Measurements from ENCODE around the gene FLNB.

Gene FLNB, protein sequence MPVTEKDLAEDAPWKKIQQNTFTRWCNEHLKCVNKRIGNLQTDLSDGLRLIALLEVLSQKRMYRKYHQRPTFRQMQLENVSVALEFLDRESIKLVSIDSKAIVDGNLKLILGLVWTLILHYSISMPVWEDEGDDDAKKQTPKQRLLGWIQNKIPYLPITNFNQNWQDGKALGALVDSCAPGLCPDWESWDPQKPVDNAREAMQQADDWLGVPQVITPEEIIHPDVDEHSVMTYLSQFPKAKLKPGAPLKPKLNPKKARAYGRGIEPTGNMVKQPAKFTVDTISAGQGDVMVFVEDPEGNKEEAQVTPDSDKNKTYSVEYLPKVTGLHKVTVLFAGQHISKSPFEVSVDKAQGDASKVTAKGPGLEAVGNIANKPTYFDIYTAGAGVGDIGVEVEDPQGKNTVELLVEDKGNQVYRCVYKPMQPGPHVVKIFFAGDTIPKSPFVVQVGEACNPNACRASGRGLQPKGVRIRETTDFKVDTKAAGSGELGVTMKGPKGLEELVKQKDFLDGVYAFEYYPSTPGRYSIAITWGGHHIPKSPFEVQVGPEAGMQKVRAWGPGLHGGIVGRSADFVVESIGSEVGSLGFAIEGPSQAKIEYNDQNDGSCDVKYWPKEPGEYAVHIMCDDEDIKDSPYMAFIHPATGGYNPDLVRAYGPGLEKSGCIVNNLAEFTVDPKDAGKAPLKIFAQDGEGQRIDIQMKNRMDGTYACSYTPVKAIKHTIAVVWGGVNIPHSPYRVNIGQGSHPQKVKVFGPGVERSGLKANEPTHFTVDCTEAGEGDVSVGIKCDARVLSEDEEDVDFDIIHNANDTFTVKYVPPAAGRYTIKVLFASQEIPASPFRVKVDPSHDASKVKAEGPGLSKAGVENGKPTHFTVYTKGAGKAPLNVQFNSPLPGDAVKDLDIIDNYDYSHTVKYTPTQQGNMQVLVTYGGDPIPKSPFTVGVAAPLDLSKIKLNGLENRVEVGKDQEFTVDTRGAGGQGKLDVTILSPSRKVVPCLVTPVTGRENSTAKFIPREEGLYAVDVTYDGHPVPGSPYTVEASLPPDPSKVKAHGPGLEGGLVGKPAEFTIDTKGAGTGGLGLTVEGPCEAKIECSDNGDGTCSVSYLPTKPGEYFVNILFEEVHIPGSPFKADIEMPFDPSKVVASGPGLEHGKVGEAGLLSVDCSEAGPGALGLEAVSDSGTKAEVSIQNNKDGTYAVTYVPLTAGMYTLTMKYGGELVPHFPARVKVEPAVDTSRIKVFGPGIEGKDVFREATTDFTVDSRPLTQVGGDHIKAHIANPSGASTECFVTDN (N-terminal part only)

DNA sequence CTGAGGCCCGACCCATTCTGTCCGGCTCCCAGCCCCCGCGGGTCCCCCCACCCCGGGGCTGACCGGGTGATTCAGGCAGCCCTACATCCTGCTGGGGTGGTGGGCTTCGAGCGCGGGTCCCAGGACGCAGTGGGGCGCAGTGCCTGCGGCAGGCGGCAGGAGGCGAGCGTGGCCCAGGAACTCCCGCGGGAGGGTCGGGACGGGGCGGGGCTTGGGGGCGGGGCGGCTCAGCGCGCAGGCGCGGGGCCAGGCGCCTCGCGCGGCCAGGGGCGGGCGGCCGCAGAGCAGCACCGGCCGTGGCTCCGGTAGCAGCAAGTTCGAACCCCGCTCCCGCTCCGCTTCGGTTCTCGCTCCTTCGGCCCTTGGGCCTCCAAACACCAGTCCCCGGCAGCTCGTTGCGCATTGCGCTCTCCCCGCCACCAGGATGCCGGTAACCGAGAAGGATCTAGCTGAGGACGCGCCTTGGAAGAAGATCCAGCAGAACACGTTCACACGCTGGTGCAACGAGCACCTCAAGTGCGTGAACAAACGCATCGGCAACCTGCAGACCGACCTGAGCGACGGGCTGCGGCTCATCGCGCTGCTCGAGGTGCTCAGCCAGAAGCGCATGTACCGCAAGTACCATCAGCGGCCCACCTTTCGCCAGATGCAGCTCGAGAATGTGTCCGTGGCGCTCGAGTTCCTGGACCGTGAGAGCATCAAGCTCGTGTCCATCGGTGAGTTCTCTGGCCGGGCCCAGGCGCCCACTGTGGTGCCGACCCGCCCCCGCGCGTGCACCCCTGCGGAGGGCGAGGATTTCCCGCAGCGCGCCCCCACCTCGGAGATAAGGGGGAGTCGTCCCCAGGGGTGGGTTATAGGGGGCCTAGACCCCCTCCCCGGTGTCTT lies at the start of gene FLNB:
Gene FLNB, plus strand, starts transcription at position 282 of the 885 bp plus-strand sequence. Its CDS starts 143 bp downstream, at position 425.
- DNase-seq: peak; percentile 84

DNA sequence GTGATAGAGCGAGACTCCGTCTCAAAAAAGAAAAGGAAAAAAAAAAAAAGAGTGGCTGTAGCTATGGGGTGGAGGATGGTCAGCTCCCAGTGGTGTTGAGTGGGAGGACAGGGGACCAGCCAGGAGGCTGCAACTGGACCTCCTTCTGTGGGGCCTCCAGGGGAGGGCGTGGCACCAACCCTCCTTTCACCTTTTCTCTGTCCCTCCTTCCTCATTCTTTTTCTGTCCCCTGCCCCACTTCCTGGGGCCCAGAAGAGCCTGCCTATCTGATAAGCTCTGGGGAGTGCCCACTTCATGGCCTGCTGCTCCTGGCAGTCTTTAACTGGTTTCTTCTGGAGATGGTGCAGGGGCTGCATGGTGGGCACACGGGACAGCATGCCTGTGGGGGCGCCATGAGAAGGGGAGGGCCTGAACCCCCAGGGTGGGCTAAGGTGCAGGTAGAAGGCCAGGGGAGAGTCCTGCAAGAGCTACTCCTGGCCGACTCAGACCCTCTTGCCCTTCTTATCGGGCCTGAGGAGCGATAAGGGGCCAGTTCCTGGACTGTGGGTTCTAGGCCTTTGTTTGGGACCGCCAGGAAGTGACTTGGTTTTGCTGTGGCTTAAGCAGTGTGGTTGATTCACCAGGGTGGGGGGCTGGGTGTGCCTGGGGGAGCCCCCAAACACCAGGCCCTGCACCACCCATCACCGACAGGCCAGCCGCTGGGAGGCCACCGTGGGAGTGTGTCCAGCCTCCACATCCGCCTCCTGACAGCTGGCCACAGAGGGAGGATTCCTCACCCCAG lies 49.4 kb upstream of the FLNB start:
- DNase-seq: no peak

- DNase-seq: no peak
These were observed 48.6 kb upstream of the FLNB start for GRCh38 chr3:57959423-57960173.

- DNase-seq: no peak
These were observed 48.1 kb upstream of the FLNB start for GRCh38 chr3:57960174-57960505.

- no peak for DNase-seq
These were observed 46.9 kb upstream of the FLNB start for GRCh38 chr3:57961177-57961827.

GRCh38 chr3:57961828-57962447 lies 46.3 kb upstream of the FLNB start:
- no peak for DNase-seq

- no peak for DNase-seq
These were observed 45.8 kb upstream of the FLNB start for GRCh38 chr3:57962448-57962834.

DNA sequence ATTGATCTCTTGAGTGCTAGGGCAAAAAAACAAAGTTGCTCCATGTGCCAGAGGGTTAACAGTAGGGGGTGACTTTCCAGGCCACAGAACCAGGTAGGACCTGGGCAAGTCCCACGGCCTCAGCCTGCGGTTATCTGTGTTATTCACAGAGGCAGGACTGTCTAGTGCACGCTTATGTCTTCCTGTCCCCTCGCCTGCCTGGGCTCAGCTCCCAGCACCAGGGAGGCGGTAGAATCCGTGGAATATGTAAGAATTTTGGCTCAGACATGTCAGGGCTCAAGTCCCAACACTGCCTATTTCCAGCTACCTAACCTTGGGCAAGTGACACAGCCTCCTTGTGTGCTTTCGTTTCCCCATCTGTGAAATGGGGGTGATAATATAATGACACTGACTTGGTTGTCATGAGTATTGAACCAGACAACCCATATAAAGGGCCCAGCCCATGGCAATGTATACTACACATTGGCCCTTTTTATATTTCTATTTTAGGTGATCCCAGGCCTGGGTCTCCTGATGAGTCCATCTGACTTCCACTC lies 44.3 kb upstream of the FLNB start:
- DNase-seq: no peak

DNA sequence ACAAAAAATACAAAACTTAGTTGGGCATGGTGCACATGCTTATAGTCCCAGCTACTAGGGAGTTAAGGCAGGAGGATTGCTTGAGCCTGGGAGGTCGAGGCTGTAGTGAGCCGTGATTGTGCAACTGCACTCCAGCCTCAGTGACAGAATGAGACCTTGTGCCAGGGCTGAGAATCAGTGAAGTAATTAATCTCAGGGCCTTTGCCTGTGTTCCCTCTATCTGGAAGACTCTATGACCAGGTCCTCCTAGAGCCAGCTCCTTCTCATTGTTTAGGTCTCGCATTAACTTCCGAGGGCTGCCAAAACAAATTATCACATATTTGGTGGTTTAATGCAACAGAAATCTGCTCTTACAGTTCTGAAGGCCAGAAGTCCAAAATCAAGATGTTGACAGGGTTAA lies 41.4 kb upstream of the FLNB start:
- no peak for DNase-seq

GRCh38 chr3:57967590-57967989 lies 40.6 kb upstream of the FLNB start:
- no peak for DNase-seq

GRCh38 chr3:57968501-57968900 lies 39.7 kb upstream of the FLNB start:
- no peak for DNase-seq

- no peak for DNase-seq
These were observed 36.2 kb upstream of the FLNB start for GRCh38 chr3:57971975-57972374.

- no peak for DNase-seq
These were observed 35.6 kb upstream of the FLNB start for GRCh38 chr3:57972531-57973111.

- DNase-seq: no peak
These were observed 34.3 kb upstream of the FLNB start for GRCh38 chr3:57973715-57974477.

GRCh38 chr3:57974796-57975388 lies 33.3 kb upstream of the FLNB start:
- DNase-seq: no peak

GRCh38 chr3:57977818-57978235 lies 30.4 kb upstream of the FLNB start:
- DNase-seq: no peak

DNA sequence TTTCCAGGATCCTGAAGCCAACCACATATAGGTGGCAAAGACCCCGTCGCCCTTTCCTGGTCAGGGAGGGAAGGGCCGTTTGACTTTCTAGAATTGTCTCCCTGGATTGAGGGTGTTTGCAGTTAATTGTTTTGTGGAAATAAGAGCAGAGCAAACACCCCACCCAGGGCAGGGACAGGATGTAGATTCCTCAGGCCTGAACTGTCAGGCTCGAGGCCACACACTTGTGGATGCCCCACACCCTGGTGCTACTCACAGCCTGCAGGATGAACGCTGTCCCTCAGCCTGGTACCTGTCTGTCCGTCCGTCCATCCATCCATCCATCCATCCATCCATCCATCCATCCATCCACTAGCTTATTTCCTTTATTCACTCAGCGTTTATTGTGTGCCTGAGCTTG lies 29.9 kb upstream of the FLNB start:
- DNase-seq: no peak

- DNase-seq: no peak
These were observed 27.8 kb upstream of the FLNB start for GRCh38 chr3:57980416-57980815.

All from stimulated activated CD4-positive, alpha-beta T cell treated with anti-CD3 and anti-CD28 coated beads, Interleukin-15, amount 100 ng/mL, for 24 hours (primary cell).